Measurements from ENCODE around the gene RIGI.
A peak's percentile ranks its signal among the peaks of the same experiment; 100 is the strongest.

- TF ChIP-seq CTCF (IDR thresholded peaks at IDR 0.05): no peak
- peak in 1 of 3 donors; percentile 7 for TF ChIP-seq POLR2AphosphoS5 (IDR thresholded peaks at IDR 0.05)
- TF ChIP-seq POLR2A (IDR thresholded peaks at IDR 0.05): no peak
Observed at GRCh38 chr9:32551276-32552051, 25.5 kb upstream of the RIGI start.
